GM18861 (cell line): ENCODE measurements around the gene HIC1.
A peak's percentile ranks its signal among the peaks of the same experiment; 100 is the strongest.

ENCODE experiments used
- ATAC-seq: cut with Tn5 transposase; IDR thresholded peaks from one replicate; pipeline ENCODE4 v1.9.1; 2021; ENCODE audit not compliant: unreplicated experiment

Gene HIC1

GRCh38 chr17:2059547-2060384 lies 4.9 kb downstream of the HIC1 start:
- no peak for ATAC-seq

DNA sequence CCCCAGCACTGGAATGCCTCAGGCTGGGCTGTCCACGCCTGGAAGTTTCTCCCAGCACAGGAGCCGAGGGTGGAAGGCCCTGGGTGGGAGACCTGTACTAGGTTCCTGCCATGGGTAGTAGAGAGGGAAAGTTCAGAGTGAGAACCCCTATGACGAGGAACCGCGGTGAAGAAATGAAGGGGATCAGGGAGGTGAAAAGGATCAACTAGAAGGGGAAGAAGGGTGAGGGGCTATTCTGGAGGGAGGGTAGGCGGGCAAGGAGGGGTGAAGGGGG lies 5.4 kb downstream of the HIC1 start:
- no peak for ATAC-seq

DNA sequence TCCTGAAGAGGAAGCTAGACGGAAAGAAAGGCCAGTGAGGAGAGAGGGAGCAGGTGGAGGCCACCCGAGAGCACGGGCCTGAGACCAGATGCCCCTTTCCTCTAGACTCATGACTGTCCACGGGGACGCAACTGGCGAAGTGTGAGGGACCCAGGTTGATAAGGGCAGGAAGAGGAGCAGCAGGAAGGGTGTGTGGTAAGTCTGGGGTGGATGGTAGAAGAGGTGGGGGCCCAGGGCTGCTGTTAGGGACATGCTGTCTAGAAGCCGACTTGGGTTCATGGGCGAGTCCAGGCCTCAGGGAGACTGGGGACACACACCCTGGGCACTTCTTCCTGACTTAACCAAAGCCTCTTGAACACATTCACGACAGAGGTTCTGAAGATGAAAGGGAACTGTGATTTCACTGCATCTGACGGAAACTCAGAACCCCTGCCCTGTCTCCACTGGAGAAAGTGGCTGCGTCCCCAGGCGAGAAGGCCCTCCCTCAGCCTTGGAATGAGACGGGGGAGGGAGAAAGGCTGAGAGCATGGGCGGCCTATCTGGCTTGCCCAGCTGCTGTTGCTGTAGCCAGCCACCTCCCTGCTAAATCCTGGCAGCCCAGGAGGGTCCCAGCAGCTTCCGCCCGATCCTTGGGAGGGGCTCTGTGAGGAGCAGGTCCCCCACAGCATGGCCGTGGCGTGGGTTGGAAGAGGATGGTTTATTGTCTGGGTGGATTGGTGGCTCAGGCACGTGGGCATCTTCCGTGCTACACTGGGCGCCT lies 6.0 kb downstream of the HIC1 start:
- ATAC-seq = no peak

DNA sequence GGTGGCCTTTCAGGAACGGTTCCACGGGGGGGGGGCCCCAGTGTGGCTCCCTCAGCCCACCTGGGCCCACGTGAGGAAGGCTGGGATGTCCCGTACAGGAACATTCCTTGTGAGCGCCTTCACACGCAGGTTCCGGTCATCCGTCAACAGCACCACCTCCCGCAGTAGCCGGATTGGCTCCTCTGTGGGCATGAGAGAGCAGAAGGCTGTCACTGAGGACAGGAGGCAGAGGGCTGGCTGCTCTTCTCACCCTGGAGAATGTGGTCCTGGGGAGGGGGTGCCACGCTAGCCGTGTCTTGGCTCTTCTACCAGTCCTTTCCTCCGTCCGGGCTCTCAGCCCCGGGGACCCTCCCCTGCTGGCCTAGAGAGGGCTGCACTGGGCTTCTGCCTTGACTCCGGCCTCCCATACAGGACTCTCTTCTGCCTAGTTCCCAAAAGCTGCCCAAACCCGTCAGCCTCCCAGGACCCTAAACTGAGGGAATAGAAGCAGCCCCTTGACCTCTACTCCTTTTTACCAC lies 6.6 kb downstream of the HIC1 start:
- ATAC-seq = no peak

GRCh38 chr17:2062571-2063183 lies 7.8 kb downstream of the HIC1 start:
- no peak for ATAC-seq

DNA sequence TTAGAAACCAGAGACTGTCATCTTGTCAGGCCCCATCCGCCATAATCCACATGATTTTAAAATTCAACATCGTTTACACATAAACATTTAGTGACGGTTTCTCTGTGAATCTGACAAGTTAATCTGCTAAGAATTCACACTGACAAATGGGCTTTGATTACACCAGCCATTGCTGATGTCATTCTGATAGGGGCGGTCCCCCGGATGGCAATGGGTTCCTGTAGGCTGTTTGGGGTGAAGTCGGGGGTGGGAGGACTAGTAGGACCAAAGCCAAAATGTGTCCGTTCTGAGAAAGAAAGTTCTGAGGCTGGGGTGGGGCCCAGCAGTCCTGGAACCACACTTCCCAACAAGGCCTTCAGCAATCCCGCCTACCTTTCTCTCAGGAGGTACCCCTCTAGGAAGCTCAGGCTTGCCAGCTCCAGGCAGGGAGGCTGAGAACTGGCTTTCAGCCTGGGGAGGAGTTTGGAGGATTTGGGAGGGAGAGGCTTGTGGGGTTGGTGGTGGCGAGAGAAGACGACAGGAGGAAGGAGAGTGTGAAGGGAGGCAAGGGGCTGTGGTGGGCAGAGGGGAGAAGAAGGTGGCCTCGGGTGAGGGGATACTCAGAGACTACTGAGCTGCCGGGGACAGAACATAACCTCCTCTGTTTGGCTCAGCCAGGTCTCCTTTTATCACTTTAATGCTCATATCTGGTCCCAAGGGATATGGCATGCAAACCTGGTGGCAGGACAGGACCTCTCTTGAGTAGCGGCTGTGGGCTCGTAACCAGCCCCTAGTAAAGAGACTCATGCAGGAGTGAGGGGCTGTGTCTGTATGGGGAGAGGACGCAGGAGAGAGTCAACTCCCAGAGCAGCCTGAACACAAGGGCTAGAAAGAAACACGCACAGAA lies 8.6 kb downstream of the HIC1 start:
- no peak for ATAC-seq

DNA sequence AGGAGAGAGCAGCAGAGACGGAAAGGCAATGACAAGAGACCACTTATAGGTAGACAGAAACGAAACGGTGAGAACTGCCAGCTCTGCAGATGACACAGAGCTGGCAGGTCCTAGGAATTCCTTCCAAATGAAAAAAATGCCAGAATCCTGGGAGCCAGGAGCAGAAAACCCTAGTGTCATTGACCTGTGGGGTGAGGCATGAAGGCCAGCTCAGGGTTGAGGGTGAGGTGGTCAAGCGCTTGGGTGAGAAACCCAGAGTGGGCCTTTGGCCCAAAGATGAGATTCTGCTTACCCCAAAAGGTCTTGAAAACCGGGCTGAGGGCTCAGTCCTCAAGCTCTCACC lies 9.2 kb downstream of the HIC1 start:
- no peak for ATAC-seq

- no peak for ATAC-seq
These were observed 9.6 kb downstream of the HIC1 start for GRCh38 chr17:2064520-2064971.

GRCh38 chr17:2064980-2065785 lies 10.3 kb downstream of the HIC1 start:
- ATAC-seq = no peak

- no peak for ATAC-seq
These were observed 11.1 kb downstream of the HIC1 start for GRCh38 chr17:2065949-2066400.

- no peak for ATAC-seq
These were observed 12.2 kb downstream of the HIC1 start for GRCh38 chr17:2067048-2067561.

GRCh38 chr17:2067608-2068024 lies 12.7 kb downstream of the HIC1 start:
- ATAC-seq = no peak

GRCh38 chr17:2068031-2068518 lies 13.2 kb downstream of the HIC1 start:
- no peak for ATAC-seq

GRCh38 chr17:2068519-2069051 lies 13.7 kb downstream of the HIC1 start:
- ATAC-seq = no peak

DNA sequence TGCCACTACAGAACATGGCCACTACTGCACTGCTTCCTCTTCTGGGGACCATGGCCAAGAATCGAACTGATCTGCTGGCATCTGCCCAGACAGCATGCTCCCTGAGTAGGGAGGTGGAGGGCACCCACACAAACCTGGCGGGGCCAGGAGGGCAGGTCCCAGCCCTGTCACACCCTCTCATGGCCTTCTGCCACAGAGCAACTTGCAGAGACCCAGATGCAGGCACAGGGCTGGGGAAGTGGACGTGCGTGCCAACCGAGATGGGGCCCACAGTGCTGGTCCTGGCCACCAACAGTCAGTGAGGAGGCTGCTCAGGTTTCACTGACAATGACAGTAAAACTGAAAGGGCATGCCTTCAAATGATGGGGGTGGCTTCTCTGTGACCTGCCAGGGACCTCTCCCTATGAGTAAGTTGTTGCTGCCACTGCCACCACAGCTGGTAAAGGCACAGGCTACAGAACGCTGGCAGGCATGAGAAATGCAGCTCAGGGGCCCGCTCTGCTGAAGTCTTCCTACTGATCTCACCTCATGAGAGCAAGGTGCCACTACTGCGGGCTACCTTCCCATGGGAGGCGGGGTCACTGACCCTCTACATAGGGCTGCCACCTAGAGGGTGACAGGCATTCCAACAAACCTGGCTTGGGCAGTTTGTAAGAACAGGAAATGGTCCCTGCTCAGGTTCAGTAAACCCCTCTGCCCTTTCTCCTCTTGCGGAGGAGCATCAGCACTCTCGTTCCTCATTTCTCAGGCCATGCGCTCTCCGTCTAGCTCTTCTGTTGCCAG lies 15.5 kb downstream of the HIC1 start:
- ATAC-seq = peak; percentile 78

DNA sequence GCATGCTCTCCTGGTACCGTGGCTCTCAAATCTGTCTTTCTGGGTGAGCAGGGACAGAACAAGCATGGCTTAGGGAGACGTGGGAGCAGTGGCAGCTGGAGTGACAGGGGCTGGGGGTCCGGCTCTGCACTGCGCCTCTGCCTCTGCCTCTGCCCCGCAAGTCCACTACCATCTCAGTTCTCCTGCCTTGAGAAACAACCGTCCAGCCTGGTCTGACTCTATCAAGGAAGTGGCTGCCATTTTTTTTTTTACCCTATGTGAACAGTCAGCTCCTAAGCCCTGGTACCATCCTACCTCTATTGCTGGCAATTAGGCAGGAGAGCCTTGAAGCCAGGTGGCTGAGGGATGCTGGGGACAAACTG lies 16.1 kb downstream of the HIC1 start:
- ATAC-seq = no peak

DNA sequence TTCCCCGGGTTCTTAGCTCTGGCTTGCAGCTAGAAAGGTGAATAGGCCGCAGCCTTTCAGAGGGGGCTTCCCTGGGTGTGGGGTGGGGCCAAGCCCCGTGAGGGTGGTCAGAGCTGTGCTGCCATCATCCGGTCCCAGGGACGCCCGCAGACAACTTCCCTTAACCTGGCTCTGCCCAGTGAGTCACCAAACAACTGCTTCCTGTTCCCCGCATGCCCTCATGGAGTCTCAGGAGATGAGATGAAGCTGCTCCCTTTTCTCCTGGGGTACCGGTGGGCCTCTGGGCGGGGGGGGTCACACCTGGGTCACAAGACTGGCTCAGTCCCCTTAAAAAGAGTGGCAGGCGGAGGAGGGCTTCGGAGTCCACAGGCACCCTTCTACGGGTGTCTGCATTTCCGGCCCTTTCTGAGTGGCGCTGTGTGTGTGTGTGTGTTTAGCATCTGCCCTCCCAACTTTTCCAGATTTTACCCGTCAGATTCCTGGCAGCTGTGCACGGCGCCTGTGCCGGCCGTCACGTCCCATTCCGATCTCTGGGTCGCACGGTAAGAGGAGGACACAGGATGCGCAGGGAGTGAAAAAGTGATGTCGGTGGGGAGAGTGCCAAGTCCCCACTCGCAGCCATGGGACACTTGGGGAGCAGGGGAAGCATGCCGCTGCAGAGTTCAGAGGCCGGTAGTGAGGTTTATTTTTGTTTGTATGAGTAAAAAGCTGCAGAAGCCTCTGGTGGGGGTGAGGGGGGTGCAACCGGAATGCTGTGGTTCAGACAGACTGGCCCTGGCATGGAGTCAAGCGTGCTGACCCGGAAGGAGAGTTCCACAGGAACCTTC lies 16.8 kb downstream of the HIC1 start:
- ATAC-seq = no peak

- ATAC-seq = no peak
These were observed 20.0 kb downstream of the HIC1 start for GRCh38 chr17:2074919-2075318.
